ENCODE measurements around the gene RASL10A. TPM values are rescaled to one million over a fixed set of nuclear protein-coding genes. Genes with fewer than 3 reads are reported as not detected.

The RASL10A gene
- total RNA-seq, 1 donor from 2014 or later, result 0.30 TPM

- no peak for DNase-seq
- Mint-ChIP-seq H3K4me3 (no peak overlapping the region), H3K27ac (no peak overlapping the region), H3K4me1 (no peaks in the 10 kb centered on the region), H3K9me3 (no peaks in the 10 kb centered on the region), H3K27me3 (no peaks in the 10 kb centered on the region), H3K36me3 (ENCODE audit: low read depth) (peaks cover 28% of the 10 kb centered on the region)
- intact Hi-C loops (cut with micrococcal nuclease), result no loop called here
Observed at GRCh38 chr22:29332886-29333496, 17.5 kb upstream of the RASL10A start.

GRCh38 chr22:29331658-29332300 lies 16.3 kb upstream of the RASL10A start:
- intact Hi-C loops (cut with micrococcal nuclease), result no loop called here
- no peak overlapping the region for H3K27ac Mint-ChIP-seq
- H3K9me3 Mint-ChIP-seq, result no peaks in the 10 kb centered on the region
- H3K36me3 Mint-ChIP-seq (ENCODE audit: low read depth), result peaks cover 23% of the 10 kb centered on the region
- no peaks in the 10 kb centered on the region for H3K4me1 Mint-ChIP-seq
- no peak for DNase-seq
- no peak overlapping the region for H3K4me3 Mint-ChIP-seq
- H3K27me3 Mint-ChIP-seq, result no peaks in the 10 kb centered on the region

- H3K27me3 Mint-ChIP-seq, result no peaks in the 10 kb centered on the region
- no peak overlapping the region for H3K4me3 Mint-ChIP-seq
- no peak overlapping the region for H3K27ac Mint-ChIP-seq
- H3K9me3 Mint-ChIP-seq, result no peaks in the 10 kb centered on the region
- H3K36me3 Mint-ChIP-seq (ENCODE audit: low read depth), result peaks cover 23% of the 10 kb centered on the region
- no peak for DNase-seq
- intact Hi-C loops (cut with micrococcal nuclease), result no loop called here
- H3K4me1 Mint-ChIP-seq, result no peaks in the 10 kb centered on the region
Observed at GRCh38 chr22:29331213-29331612, 15.7 kb upstream of the RASL10A start.

- Mint-ChIP-seq H3K9me3 (no peaks in the 10 kb centered on the region), H3K36me3 (ENCODE audit: low read depth) (peaks cover 22% of the 10 kb centered on the region), H3K27me3 (no peaks in the 10 kb centered on the region), H3K27ac (no peak overlapping the region), H3K4me1 (no peaks in the 10 kb centered on the region), H3K4me3 (no peak overlapping the region)
- intact Hi-C loops (cut with micrococcal nuclease), result no loop called here
- DNase-seq, result no peak
Observed at GRCh38 chr22:29330753-29331152, 15.3 kb upstream of the RASL10A start.

GRCh38 chr22:29330291-29330690 lies 14.8 kb upstream of the RASL10A start:
- no peak overlapping the region for H3K4me3 Mint-ChIP-seq
- H3K36me3 Mint-ChIP-seq (ENCODE audit: low read depth), result peaks cover 17% of the 10 kb centered on the region
- DNase-seq, result no peak
- no peak overlapping the region for H3K27ac Mint-ChIP-seq
- H3K27me3 Mint-ChIP-seq, result no peaks in the 10 kb centered on the region
- intact Hi-C loops (cut with micrococcal nuclease), result no loop called here
- no peaks in the 10 kb centered on the region for H3K4me1 Mint-ChIP-seq
- H3K9me3 Mint-ChIP-seq, result no peaks in the 10 kb centered on the region

GRCh38 chr22:29329581-29329980 lies 14.1 kb upstream of the RASL10A start:
- H3K27me3 Mint-ChIP-seq, result no peaks in the 10 kb centered on the region
- H3K36me3 Mint-ChIP-seq (ENCODE audit: low read depth), result peaks cover 17% of the 10 kb centered on the region
- DNase-seq, result no peak
- H3K27ac Mint-ChIP-seq, result no peak overlapping the region
- intact Hi-C loops (cut with micrococcal nuclease), result no loop called here
- H3K9me3 Mint-ChIP-seq, result no peaks in the 10 kb centered on the region
- no peaks in the 10 kb centered on the region for H3K4me1 Mint-ChIP-seq
- no peak overlapping the region for H3K4me3 Mint-ChIP-seq

- no peak for DNase-seq
- Mint-ChIP-seq H3K4me1 (no peaks in the 10 kb centered on the region), H3K27ac (no peak overlapping the region), H3K4me3 (no peak overlapping the region), H3K27me3 (no peaks in the 10 kb centered on the region), H3K36me3 (ENCODE audit: low read depth) (peaks cover 15% of the 10 kb centered on the region), H3K9me3 (no peaks in the 10 kb centered on the region)
- intact Hi-C loops (cut with micrococcal nuclease), result no loop called here
Observed at GRCh38 chr22:29328566-29329500, 13.3 kb upstream of the RASL10A start.

GRCh38 chr22:29328055-29328454 lies 12.6 kb upstream of the RASL10A start:
- DNase-seq, result no peak
- no peak overlapping the region for H3K27ac Mint-ChIP-seq
- H3K4me3 Mint-ChIP-seq, result no peak overlapping the region
- intact Hi-C loops (cut with micrococcal nuclease), result no loop called here
- H3K27me3 Mint-ChIP-seq, result no peaks in the 10 kb centered on the region
- H3K9me3 Mint-ChIP-seq, result no peaks in the 10 kb centered on the region
- H3K36me3 Mint-ChIP-seq (ENCODE audit: low read depth), result peaks cover 10% of the 10 kb centered on the region
- no peaks in the 10 kb centered on the region for H3K4me1 Mint-ChIP-seq

GRCh38 chr22:29327089-29327764 lies 11.7 kb upstream of the RASL10A start:
- Mint-ChIP-seq H3K27me3 (no peaks in the 10 kb centered on the region), H3K27ac (no peak overlapping the region), H3K4me1 (no peaks in the 10 kb centered on the region), H3K36me3 (ENCODE audit: low read depth) (peaks cover 10% of the 10 kb centered on the region), H3K9me3 (no peaks in the 10 kb centered on the region), H3K4me3 (no peak overlapping the region)
- intact Hi-C loops (cut with micrococcal nuclease), result no loop called here
- DNase-seq, result no peak

- Mint-ChIP-seq H3K27me3 (no peaks in the 10 kb centered on the region), H3K4me3 (no peak overlapping the region), H3K27ac (no peak overlapping the region), H3K9me3 (no peaks in the 10 kb centered on the region), H3K36me3 (ENCODE audit: low read depth) (peaks cover 10% of the 10 kb centered on the region), H3K4me1 (no peaks in the 10 kb centered on the region)
- intact Hi-C loops (cut with micrococcal nuclease), result no loop called here
- no peak for DNase-seq
Observed at GRCh38 chr22:29326481-29326880, 11.0 kb upstream of the RASL10A start.

- Mint-ChIP-seq H3K4me3 (no peak overlapping the region), H3K36me3 (ENCODE audit: low read depth) (peaks cover 8% of the 10 kb centered on the region), H3K27ac (no peak overlapping the region), H3K27me3 (no peaks in the 10 kb centered on the region), H3K4me1 (no peaks in the 10 kb centered on the region), H3K9me3 (no peaks in the 10 kb centered on the region)
- no peak for DNase-seq
- intact Hi-C loops (cut with micrococcal nuclease), result no loop called here
Observed at GRCh38 chr22:29325785-29326315, 10.4 kb upstream of the RASL10A start.

- H3K4me3 Mint-ChIP-seq, result no peak overlapping the region
- no peak overlapping the region for H3K27ac Mint-ChIP-seq
- intact Hi-C loops (cut with micrococcal nuclease), result no loop called here
- H3K27me3 Mint-ChIP-seq, result no peaks in the 10 kb centered on the region
- DNase-seq, result no peak
- no peaks in the 10 kb centered on the region for H3K4me1 Mint-ChIP-seq
- no peaks in the 10 kb centered on the region for H3K9me3 Mint-ChIP-seq
- H3K36me3 Mint-ChIP-seq (ENCODE audit: low read depth), result peaks cover 7% of the 10 kb centered on the region
Observed at GRCh38 chr22:29325356-29325755, 9.9 kb upstream of the RASL10A start.

- peaks cover 3% of the 10 kb centered on the region for H3K36me3 Mint-ChIP-seq (ENCODE audit: low read depth)
Observed at GRCh38 chr22:29323641-29324040, 8.1 kb upstream of the RASL10A start.

More at GRCh38 chr22:29323641-29324040, 8.1 kb upstream of the RASL10A start:
- Mint-ChIP-seq H3K4me1 (no peaks in the 10 kb centered on the region), H3K9me3 (no peaks in the 10 kb centered on the region), H3K4me3 (no peak overlapping the region), H3K27me3 (no peaks in the 10 kb centered on the region), H3K27ac (no peak overlapping the region)
- intact Hi-C loops (cut with micrococcal nuclease), result no loop called here
- no peak for DNase-seq
